HepG2 (cell line): Measurements from ENCODE around the gene ZNF433.

Source experiments
- EP300 ChIP-seq, 3 experiments: sonication (generic) in 1 of 3; formaldehyde crosslinking in 1 of 3; IDR thresholded peaks; 2 replicates each; pipeline versions ENCODE4 v1.5.1 to v1.6.1; 2011 to 2020; ENCODE audit warnings: low read depth in 2 of 3, low read length in 2 of 3, borderline replicate concordance in 1 of 3, improper control_type of control experiment in 1 of 3, mild to moderate bottlenecking in 1 of 3, missing genetic modification reagents in 1 of 3, moderate library complexity in 1 of 3
- KDM5B ChIP-seq: sonication (generic); formaldehyde crosslinking; IDR thresholded peaks from 2 replicates; pipeline ENCODE4 v1.4.0; 2020; ENCODE audit warnings: missing genetic modification reagents, mild to moderate bottlenecking, borderline replicate concordance
- SOX5 ChIP-seq: IDR thresholded peaks from 2 replicates; pipeline ENCODE4 v1.6.1; 2016; ENCODE audit warnings: borderline replicate concordance
- ZEB1 ChIP-seq: IDR thresholded peaks from 2 replicates; pipeline ENCODE4 v1.6.1; 2012; ENCODE audit warnings: mild to moderate bottlenecking, low read depth, inconsistent platforms; ENCODE audit not compliant: insufficient replicate concordance
- TF ChIP-seq, protein P1 (sequence below): sonication (generic); formaldehyde crosslinking; IDR thresholded peaks from 2 replicates; pipeline ENCODE4 v1.4.0; 2020; ENCODE audit warnings: missing genetic modification reagents

DNA sequence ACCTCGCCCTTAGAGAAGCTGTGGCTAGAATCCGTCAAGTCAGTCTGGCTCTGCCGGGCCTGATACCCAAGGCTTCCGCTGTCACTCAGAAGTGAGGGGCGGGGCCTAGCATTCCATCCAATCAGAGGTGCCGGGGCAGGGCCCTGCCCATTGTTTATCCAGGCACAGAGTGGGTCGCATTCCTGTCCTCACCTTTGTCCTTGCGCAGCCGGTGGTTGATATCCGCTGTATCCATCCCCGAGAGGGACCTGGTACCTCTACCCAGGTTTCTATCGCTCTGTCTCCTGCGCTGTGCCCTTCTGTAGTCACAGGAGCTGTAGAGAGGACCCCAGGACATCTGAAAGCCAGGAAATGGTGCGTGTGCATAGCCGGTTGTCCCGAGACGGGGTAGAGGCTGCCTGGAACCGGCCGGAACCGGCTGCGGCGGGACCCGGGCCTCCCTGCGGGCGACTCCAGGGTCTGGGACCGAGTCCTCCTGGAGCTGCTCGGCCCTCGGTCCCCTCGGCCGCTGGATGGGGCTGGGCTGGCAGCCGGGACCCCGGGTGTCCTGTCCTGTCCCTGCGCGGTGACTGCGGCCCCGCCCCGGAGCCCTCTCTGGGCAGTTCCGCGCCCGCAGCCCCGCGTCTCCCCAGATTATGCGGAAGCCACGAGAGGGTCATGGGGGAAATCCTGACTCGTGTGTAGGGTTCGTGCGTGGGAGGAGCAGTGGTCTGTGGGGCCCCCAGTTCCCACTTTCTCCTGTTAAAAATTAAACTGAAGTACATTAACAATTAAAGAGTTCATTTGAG lies 70.4 kb downstream of the ZNF433 start, which contains the start of gene ZNF763:
- no peak for TF ChIP-seq KDM5B (CRISPR knock-in tag)
- no peak for TF ChIP-seq EP300 (IDR thresholded peaks at IDR 0.05; ENCODE audit: low read depth in 2 of 2, low read length in 2 of 2)
- TF ChIP-seq EP300 (CRISPR knock-in tag; IDR thresholded peaks at IDR 0.05; ENCODE audit: borderline replicate concordance): no peak
- TF ChIP-seq ZEB1: no peak
- peak; percentile 10; the same call in 1 of the 2 replicates for TF ChIP-seq SOX5 (CRISPR knock-in tag)
- TF ChIP-seq, protein P1, sequence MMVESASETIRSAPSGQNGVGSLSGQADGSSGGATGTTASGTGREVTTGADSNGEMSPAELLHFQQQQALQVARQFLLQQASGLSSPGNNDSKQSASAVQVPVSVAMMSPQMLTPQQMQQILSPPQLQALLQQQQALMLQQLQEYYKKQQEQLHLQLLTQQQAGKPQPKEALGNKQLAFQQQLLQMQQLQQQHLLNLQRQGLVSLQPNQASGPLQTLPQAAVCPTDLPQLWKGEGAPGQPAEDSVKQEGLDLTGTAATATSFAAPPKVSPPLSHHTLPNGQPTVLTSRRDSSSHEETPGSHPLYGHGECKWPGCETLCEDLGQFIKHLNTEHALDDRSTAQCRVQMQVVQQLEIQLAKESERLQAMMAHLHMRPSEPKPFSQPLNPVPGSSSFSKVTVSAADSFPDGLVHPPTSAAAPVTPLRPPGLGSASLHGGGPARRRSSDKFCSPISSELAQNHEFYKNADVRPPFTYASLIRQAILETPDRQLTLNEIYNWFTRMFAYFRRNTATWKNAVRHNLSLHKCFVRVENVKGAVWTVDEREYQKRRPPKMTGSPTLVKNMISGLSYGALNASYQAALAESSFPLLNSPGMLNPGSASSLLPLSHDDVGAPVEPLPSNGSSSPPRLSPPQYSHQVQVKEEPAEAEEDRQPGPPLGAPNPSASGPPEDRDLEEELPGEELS (CRISPR knock-in tag): no peak
